Forelimb muscle (tissue), 1 donor: ENCODE measurements around the gene BIRC6. TPM values are rescaled to one million over a fixed set of nuclear protein-coding genes. Genes with fewer than 3 reads are reported as not detected.
"Not testable (repeated sequence)": the region's sequence is repeated elsewhere in the genome, so short reads cannot be mapped to it uniquely, and the experiment has no call there.

ENCODE experiments used
- DNase-seq: peaks from one replicate; pipeline ENCODE4 v3.0.0-alpha.2; 2013; ENCODE audit warnings: low read depth
- polyA plus RNA-seq: library from polyadenylated mRNA; unstranded; fragments of 120-200 nt; gene quantifications from one replicate; pipeline ENCODE4 v1.2.1, GENCODE V29; 2013; ENCODE audit not compliant: insufficient read length

BIRC6 gene
- polyA plus RNA-seq, 1 donor: 46.6 TPM

DNA sequence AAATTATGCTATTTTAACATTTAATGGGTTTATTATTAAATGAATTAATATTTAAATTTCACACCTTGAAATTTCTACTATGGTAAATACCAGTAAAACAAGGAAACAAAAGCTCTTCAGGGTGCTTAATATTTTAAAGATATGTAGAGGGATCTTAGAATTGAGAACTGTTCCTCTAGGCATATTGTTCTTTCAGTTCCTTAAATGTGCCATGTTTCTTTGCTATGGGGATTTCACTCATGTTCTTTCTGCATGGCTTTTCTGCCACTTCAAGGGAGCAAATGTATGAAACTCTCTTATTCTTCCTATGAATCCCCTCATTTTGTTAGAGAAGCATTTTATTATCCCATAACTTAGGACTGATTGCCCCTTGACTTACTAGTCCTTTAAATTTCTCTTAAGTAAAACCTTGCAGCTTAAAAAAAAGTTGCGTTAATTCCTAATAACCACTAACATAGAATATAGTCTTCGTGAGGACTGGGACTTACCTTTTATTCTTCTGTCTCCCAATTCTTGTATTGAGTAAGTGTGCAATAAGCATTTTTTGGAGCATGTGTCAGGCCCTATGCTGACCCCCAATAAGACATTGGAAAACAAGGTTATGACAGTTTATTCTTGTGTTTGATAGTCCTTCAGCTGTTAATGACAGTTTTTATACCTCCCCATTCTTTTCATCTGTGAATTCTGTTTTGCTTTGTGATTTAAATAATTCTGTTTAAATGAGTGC, 95.7 kb downstream of the BIRC6 start:
- DNase-seq: no peak

DNA sequence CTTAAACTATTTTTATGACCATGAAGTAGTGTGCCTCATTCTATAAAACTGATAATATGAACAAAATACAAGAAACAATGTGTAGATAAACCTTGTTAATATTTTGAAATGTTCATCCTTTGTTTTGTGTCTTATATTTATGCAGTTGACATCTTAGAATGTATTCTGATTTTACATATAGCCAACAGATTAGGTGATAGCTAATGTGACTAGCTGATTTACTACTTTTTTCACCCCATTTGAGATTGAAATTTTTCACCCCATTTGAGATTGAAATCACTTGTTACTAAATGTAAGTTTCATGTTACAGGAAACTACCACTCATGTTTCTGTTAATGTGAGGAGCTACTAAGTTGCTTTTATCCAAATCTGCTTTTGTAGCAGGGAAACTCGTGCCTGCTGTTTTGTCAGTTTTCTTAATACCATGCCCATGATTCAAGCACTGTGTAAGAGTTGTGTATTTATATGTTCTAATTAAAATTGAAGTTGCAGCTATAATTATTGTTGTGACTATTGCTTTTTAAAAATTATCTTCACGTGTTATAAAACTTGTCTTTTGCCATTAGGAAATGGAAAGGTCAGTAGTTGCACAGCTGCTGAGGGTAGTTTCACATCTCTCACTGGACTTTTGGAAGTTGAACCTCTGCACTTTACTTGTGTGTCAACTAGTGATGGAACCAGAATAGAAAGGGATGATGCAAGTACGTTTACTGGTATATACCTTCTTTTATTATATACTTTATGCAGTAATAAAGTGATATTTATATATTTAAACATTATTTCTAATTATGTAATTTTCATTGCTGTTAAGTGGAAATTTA, 96.6 kb downstream of the BIRC6 start:
- no peak for DNase-seq

DNA sequence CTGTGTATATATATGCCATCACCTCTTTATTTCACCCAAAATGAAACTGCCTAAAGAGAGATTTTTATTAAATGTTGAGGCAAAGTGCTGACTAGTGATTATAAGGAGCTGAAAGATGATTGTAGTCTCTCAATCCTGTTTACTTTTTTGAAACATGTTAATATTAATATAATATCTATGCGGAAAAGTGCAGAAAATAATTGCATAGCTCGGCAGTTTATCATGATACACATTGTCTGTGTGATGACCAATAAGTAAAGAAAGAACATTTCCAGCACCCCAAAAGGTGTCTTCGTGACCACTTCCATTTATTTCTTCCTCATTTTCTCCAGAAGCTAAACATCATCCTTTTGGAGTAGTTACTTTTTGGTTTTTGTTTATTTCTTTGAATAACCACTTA, 99.0 kb downstream of the BIRC6 start:
- no peak for DNase-seq

DNA sequence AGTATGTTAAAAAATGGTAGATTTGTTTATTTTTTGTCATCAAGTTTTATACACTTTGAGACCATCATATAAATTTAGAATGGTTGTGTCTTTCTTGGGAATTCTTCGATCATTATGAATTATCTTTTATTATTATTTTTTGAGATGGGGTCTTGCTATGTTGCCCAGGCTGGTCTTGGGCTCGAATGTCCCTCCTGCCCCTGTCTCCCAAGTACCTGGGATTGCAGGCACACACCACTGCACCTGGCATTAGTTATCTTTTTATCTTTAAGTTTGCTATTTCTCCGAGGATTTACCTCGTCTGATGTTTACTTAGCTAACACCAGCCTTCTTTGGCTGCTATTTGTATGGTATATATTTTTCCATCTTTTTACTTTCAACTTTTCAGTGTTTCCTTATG, 100.0 kb downstream of the BIRC6 start:
- DNase-seq: no peak

DNA sequence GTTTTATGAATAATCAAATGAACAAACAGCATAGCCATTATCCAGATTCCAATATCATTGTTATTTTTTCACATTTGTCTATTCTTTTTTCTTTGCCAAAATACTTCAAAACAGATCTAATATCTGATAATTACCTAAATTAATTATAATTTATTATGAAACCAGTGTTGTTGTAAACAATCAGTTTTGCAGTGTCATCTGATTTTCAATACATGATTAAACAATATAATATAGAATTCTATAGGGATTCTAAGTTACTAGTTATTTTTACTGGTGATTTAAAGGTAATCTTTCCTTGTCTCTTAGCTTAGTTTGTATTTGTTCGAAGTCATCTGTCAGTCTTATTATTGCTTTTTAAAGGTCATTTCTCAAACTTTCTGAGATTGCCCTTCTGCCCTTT, 101.0 kb downstream of the BIRC6 start:
- DNase-seq: no peak

DNA sequence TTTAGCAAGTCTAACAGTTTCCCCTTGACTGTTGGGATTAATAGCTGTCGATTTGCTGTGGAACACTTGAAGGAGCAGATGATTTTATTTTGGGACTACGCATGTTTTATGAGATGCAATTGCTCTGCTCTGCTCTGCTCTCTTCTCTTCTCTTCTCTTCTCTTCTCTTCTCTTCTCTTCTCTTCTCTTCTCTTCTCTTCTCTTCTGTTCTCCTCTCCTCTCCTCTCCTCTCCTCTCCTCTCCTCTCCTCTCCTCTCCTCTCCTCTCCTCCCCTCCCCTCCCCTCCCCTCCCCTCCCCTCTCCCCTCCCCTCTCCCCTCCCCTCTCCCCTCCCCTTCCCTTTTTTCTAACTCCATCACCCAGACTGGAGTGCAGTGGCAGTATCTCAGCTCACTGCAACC, 104.0 kb downstream of the BIRC6 start:
- DNase-seq: not testable (repeated sequence)

DNA sequence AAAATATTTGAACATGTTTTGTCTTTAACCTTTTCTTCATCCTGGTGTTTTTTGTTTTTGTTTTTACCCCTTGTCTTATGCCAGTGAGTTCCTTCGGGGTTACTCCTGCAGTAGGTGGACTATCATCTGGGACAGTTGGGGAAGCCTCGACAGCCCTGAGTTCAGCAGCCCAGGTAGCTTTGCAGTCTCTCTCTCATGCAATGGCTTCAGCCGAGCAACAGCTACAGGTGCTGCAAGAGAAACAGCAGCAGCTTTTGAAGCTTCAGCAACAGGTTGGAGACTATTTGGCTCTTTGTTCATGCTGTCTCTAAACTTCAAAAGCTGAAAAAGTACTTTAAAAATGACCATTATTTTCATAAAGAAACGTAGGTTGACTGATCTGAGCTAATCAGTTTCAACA, 106.3 kb downstream of the BIRC6 start:
- no peak for DNase-seq

DNA sequence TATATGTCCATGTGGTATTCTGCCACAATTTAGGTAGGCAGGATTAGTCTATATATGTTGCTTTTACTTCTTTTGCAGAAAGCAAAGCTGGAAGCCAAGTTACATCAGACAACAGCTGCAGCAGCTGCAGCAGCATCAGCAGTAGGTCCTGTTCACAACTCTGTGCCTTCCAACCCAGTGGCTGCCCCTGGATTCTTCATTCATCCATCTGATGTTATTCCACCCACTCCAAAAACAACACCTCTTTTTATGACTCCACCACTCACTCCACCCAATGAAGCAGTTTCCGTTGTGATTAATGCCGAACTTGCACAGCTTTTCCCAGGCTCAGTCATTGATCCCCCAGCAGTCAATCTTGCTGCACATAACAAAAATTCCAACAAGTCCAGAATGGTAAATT, 107.6 kb downstream of the BIRC6 start:
- no peak for DNase-seq

DNA sequence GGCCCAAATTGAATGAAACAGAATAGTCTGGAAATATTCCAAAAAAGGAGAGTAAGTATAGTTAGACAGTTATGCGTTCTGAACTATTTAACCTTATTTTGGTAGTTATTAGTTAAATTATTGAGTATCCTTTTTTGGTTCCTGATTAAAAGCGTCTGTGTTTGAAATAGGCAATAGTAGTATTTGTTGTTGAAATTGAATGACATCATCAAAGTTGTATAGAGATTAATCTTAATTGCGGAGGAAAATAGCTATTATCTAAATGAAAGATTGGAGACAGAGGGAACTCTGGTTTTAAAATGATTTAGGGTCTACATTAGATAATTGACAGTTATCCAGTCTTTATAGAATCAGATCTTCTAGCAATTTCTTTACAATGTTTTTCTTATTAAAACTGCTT, 115.8 kb downstream of the BIRC6 start:
- DNase-seq: no peak

DNA sequence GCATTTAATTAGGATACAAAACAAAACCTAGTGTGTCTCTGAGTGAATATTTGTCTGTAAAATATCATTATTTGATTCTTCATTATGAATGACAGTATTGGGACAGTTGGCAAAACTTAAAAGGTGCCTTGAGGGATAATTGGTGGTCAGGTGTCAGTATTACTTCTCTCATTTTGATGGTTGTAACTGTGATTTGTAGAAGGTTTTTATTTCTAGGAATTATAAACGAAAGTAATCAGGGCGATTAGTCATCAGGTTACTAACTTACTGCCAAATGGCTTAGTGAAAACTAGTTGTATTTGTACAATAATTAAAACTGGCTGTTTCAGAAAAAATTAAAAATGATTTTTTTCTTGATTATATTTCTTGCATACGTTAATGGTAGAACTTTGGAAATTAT, 117.6 kb downstream of the BIRC6 start:
- no peak for DNase-seq

DNA sequence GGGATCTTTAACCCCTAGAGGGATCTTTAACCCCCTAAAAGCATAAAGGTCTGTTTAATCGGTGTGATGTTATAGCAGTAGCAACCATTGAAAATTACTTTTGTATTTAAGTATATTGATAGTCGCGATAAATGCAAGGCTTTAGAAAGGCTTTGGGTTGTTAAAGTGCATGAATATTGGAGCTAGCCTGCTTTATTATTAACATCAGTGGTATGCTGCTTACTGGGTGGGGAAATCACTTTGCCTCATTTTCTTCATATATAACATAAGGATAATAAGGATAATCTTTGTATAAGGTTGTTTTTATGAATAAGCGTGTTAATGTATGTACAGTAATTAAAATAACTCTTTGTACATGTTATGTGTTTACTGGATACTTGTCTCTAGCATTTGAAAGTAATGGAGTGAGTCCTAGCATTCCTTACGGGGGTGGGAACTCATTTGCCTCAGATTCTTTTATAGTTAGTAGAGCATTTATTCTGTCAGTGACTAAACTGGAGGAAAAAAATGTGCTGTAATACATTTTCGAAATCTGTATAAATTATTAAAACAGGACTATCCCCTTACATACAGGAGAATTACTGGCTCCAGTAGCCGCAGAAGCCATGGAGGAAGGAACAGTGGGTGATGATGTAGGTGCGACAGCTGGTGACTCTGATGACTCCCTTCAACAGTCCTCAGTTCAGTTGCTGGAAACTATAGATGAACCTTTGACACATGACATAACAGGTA, 122.2 kb downstream of the BIRC6 start:
- no peak for DNase-seq

DNA sequence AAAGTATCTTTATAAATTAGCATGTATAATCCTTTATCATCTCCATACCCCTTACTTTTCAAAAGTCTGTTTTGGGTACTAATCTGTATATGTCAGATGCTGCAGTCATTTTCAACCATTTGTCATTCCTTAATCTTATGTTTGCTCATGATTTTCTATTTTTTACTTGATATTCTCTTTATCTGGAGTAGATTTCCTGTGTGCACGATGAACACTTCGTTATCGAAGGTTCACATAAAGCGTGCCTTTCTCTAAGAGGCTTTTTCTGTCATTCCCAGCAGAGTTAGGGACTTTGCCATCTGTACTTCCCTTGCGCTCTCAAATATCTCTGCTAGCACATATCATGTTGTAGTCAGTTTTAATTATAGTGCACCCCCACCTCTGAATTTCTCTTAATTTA, 123.2 kb downstream of the BIRC6 start:
- DNase-seq: no peak

DNA sequence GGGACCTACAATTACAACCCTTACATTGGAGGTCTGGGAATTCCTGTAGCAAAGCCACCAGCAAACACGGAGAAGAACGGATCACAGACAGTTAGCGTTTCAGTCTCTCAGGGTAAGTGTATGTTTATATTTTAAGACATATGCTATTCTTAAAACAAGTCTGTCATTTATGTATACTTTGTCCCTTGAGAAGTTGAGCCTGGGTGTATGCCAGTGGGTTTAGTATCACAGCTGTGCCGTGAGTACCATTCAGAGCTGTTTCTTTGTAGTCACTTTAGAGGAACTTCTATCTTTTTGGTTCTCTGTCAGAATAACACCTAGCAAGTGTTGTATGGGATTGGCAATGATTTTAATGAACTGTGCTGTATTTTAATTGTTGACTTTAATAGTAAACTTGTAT, 125.6 kb downstream of the BIRC6 start:
- DNase-seq: no peak

DNA sequence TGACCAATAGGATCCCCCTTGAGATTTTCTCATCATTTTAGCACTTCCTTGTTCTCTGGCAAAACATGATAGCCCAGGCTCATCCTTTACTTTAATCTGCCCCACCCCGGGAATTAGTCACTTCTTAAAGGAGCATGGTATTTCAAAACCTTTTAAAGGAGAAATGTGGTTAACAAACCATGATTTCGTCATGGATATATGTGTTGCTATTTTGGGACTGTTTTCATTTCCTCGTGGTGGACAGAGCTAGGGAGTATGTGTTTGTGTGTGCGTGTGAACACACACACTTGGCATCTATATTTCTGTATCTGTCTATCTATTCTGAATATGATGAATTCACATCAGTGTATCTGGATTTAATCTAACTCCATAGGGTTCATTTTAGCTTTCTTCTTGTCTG, 128.1 kb downstream of the BIRC6 start:
- DNase-seq: peak; percentile 24

DNA sequence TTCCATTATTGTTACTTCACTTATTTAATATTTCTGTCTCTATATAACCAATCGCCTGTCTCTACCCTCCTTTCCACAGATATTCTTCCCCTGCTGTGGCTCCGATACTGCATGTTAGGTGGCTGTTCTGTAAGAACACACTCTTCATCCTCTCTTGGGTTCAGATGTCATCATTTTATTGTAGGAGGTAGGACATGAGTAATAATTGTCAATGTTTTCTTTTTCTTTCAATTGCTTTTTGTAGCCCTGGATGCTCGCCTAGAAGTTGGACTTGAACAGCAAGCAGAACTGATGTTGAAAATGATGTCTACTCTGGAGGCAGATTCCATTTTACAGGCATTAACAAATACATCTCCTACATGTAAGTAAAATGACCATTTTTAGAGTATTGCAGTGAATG, 128.6 kb downstream of the BIRC6 start:
- no peak for DNase-seq

DNA sequence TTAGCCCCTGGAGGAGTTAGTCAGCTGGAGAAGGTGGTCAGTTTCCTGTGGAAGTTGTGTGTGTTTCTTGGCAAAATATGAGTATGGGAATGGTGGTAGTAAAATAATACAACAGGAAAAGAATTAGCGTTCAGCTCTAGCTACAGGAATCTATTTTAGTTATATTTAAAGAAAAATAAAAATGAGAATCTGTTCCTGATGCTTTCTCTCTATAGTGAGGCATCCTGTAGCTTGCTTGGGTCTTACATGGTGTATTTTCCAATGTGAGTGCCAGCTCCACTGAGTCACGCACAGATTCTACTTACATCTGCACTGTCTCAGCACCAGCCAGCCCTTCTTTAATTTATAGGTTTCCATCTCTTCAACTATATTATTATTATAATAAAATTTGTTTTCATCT, 132.2 kb downstream of the BIRC6 start:
- DNase-seq: no peak

DNA sequence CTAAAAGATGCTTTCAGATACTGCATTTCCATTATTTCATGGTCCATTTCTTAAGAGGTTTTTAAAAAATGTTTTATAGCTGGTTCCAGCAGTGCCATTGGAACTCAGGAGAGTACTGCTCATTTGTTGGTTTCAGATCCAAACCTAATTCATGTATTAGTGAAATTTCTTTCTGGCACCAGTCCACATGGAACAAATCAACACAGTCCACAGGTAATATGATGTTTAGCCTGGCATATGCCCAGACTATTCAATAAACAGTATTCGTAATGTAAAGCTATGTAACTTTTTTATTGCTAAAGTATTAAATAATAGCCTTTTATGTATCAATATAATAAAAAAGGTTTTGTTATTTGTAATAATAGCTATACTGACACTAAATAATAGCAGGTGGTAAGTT, 134.5 kb downstream of the BIRC6 start:
- DNase-seq: no peak

DNA sequence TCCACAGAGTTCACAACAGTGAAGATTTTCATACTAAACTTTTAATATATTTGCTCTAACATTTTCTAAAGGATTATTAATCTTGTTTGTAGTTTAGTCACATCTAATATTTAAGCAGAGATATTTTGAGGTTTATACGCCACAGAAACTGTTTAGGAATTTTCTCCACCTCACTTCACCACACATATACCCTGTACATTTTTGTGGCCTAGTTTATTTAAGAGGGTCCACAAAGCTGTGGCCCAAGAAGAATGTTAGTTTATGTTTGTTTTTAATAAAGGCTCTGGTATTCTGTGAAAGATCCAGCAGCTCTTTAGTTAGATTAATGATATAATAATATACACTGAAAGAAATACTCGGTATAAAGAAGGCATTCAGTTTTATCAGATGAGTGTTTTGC, 138.3 kb downstream of the BIRC6 start:
- DNase-seq: no peak

DNA sequence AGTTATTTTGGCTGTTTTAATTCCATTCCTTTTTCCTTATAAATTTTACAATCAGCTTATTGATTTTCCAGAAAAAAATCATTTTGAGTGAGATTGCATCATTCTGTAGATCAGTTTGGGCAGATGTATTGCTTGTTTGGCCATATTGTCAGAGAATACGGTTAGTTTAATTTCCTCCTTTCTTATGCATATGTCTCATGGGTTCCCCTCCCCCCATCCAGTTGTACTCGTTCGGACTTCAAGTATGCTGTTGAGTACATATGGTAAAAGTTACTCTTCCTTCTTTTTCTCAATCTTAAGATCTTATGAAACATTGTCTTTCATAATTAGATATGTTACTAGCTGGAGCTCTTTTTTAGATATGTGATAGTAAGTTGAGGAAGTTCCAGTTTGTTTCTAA, 139.8 kb downstream of the BIRC6 start:
- DNase-seq: no peak

DNA sequence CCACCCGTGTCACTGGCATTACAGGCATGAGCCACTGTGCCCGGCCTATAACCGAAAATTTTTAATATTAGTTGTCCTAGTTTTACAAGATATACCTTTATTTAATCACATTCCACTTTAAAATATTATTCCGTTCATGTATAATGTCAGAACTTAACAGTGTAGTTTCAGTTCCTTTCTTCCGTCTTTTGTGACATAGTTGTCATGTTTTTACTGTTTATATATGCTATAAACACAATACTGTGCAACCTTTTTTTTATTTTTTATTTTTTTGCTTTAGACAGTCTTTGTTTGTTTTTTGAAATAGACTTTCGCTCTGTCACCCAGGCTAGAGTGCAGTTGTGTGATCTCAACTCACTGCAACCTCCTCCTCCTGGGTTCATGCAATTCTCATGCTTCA, 141.5 kb downstream of the BIRC6 start:
- no peak for DNase-seq

DNA sequence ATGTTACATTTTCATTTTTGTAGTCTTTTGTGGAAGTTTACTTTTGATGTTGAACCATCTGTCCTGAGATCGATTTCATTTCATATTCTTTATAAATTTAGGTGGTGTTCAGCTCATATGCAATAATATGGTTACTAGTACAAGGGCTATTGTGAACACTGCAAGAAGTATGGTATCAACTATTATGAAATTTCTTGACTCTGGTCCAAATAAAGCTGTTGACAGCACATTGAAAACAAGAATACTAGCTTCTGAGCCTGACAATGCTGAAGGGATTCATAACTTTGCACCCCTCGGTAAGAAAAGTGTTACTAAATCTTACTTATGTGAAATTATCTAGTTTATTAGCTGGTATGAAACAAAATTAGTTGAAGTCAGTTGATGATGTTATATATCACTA, 146.1 kb downstream of the BIRC6 start:
- DNase-seq: no peak

DNA sequence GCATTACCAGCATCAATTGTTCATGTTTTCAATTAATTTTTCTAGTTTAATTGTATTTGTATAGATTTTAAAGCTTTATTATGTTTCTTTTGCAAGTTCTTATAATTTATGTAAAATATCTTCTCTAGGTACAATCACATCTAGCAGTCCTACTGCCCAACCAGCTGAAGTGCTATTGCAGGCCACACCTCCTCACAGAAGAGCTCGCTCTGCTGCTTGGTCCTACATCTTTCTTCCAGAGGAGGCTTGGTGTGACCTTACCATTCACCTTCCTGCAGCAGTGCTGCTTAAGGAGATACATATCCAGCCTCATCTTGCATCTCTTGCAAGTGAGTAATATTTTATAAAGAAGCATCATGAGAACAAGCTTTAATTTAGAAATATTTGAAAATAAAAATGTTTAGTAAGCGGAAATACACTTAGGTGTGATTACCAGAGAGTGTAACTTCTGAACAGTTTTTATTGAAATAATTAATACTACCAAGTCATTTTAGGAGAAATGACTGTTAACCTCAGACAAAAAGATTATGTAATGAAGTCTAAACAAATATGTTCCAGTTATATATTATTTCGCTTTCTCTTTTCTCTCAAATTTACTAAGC, 148.2 kb downstream of the BIRC6 start:
- DNase-seq: no peak
